A204.1 (cell line): Measurements from ENCODE around the gene TMEM200B.
"Not testable (repeated sequence)": the region's sequence is repeated elsewhere in the genome, so short reads cannot be mapped to it uniquely, and the experiment has no call there.

Source experiments
- FAIRE-seq: peaks from 2 replicates; lab custom pipeline; 2012; peaks lifted over from hg19 to GRCh38; lab: Jason Lieb, UNC

Gene TMEM200B

GRCh38 chr1:29108041-29108440, 15.7 kb downstream of the TMEM200B start:
- not testable (repeated sequence) for FAIRE-seq

GRCh38 chr1:29105822-29106221, 17.9 kb downstream of the TMEM200B start:
- no peak for FAIRE-seq

GRCh38 chr1:29100487-29100886, 23.2 kb downstream of the TMEM200B start:
- peak; percentile 58 for FAIRE-seq

GRCh38 chr1:29099286-29099685, 24.4 kb downstream of the TMEM200B start:
- FAIRE-seq, result no peak

GRCh38 chr1:29096231-29096886, 27.3 kb downstream of the TMEM200B start:
- no peak for FAIRE-seq

GRCh38 chr1:29094954-29095353, 28.7 kb downstream of the TMEM200B start:
- FAIRE-seq, result no peak

GRCh38 chr1:29094433-29094832, 29.3 kb downstream of the TMEM200B start:
- FAIRE-seq, result no peak

- not testable (repeated sequence) for FAIRE-seq
Measured at GRCh38 chr1:29092704-29093103, 31.0 kb downstream of the TMEM200B start.

GRCh38 chr1:29090937-29091618, 32.6 kb downstream of the TMEM200B start:
- no peak for FAIRE-seq

- no peak for FAIRE-seq
Measured at GRCh38 chr1:29084196-29084521, 39.5 kb downstream of the TMEM200B start.

- FAIRE-seq, result peak; percentile 27
Measured at GRCh38 chr1:29083317-29084195, 40.1 kb downstream of the TMEM200B start.

- no peak for FAIRE-seq
Measured at GRCh38 chr1:29082519-29082918, 41.2 kb downstream of the TMEM200B start.

GRCh38 chr1:29081201-29081600, 42.5 kb downstream of the TMEM200B start:
- FAIRE-seq, result no peak

GRCh38 chr1:29079916-29080629, 43.6 kb downstream of the TMEM200B start:
- FAIRE-seq, result not testable (repeated sequence)

- FAIRE-seq, result no peak
Measured at GRCh38 chr1:29077155-29077554, 46.5 kb downstream of the TMEM200B start.
